Muscle of arm (tissue), 12 donors: Measurements from ENCODE around the gene MIA3. TPM values are rescaled to one million over a fixed set of nuclear protein-coding genes. Genes with fewer than 3 reads are reported as not detected.

Source experiments
- polyA plus RNA-seq, 12 donors: library from polyadenylated mRNA; unstranded; fragments of 120-200 nt; gene quantifications; one replicate each; pipeline ENCODE4 v1.2.1, GENCODE V29; 2013; ENCODE audit not compliant: insufficient read length in 12 of 12

Gene MIA3
- polyA plus RNA-seq, 12 donors = 45.6 to 103 (median 57.9) TPM; not detected in 1

Other genes with a start within 250 kb of the MIA3 start
- under 1 TPM in 9 of 12 donors, not detected in 3; 0.07 to 0.53 (median 0.21) TPM for gene HHIPL2, start 70.0 kb upstream of the MIA3 start, polyA plus RNA-seq
- gene TAF1A, start 28.2 kb upstream of the MIA3 start, polyA plus RNA-seq = 10 to 100 TPM in 8 of 12 donors, 1 to 10 TPM in 2, not detected in 2; 8.9 to 12.4 (median 10.8) TPM
- gene AIDA, start 94.4 kb downstream of the MIA3 start, polyA plus RNA-seq = 10 to 100 TPM in 11 of 12 donors, not detected in 1; 54.2 to 82.5 (median 63.0) TPM
- gene BROX, start 94.5 kb downstream of the MIA3 start, polyA plus RNA-seq = 10 to 100 TPM in 11 of 12 donors, not detected in 1; 20.7 to 34.5 (median 27.0) TPM
- under 1 TPM in 7 of 12 donors, not detected in 5; 0.18 to 0.54 (median 0.27) TPM for gene FAM177B, start 119.1 kb downstream of the MIA3 start, polyA plus RNA-seq
- 10 to 100 TPM in 8 of 12 donors, 1 to 10 TPM in 3, not detected in 1; 8.0 to 13.7 (median 10.5) TPM for gene DISP1, start 196.9 kb downstream of the MIA3 start, polyA plus RNA-seq